IPS-NIHi11 (cell line): Measurements from ENCODE around the gene FAS.

Experiments
- DNase-seq: peaks from one replicate; pipeline ENCODE4 v3.0.0; 2012; ENCODE audit warnings: mixed read lengths, low spot score

FAS gene

GRCh38 chr10:88990384-88991160, at the start of gene FAS:
Gene FAS, plus strand, starts transcription at chr10:88990798. Its CDS starts 79 bp downstream, at chr10:88990877.
- DNase-seq, result peak; percentile 72

- DNase-seq, result no peak
These were observed 49.6 kb upstream of the FAS start for GRCh38 chr10:88941026-88941425.

- no peak for DNase-seq
These were observed 46.8 kb upstream of the FAS start for GRCh38 chr10:88943778-88944177.

GRCh38 chr10:88944813-88945212, 45.8 kb upstream of the FAS start:
- no peak for DNase-seq

GRCh38 chr10:88946200-88946599, 44.4 kb upstream of the FAS start:
- no peak for DNase-seq

GRCh38 chr10:88946965-88947590, 43.5 kb upstream of the FAS start:
- DNase-seq, result no peak

GRCh38 chr10:88949051-88949450, 41.5 kb upstream of the FAS start:
- no peak for DNase-seq

- DNase-seq, result no peak
These were observed 40.4 kb upstream of the FAS start for GRCh38 chr10:88949912-88950837.

GRCh38 chr10:88952647-88953111, 37.9 kb upstream of the FAS start, which contains the start of gene ACTA2:
Gene ACTA2, minus strand, starts transcription at chr10:88952773. Its CDS starts 3,843 bp downstream, at chr10:88948930.
- no peak for DNase-seq

- no peak for DNase-seq
These were observed 36.9 kb upstream of the FAS start for GRCh38 chr10:88953662-88954061.

GRCh38 chr10:88954458-88955083, 36.0 kb upstream of the FAS start:
- no peak for DNase-seq

- no peak for DNase-seq
These were observed 33.2 kb upstream of the FAS start for GRCh38 chr10:88957381-88957780.

GRCh38 chr10:88958721-88959120, 31.9 kb upstream of the FAS start:
- DNase-seq, result no peak

GRCh38 chr10:88960802-88961201, 29.8 kb upstream of the FAS start:
- no peak for DNase-seq

GRCh38 chr10:88961266-88961665, 29.3 kb upstream of the FAS start:
- no peak for DNase-seq

- DNase-seq, result no peak
These were observed 28.3 kb upstream of the FAS start for GRCh38 chr10:88962336-88962735.

GRCh38 chr10:88963318-88963717, 27.3 kb upstream of the FAS start:
- no peak for DNase-seq

GRCh38 chr10:88964360-88964759, 26.2 kb upstream of the FAS start:
- DNase-seq, result no peak

GRCh38 chr10:88964869-88965415, 25.7 kb upstream of the FAS start:
- no peak for DNase-seq

GRCh38 chr10:88966797-88967196, 23.8 kb upstream of the FAS start:
- no peak for DNase-seq

GRCh38 chr10:88968391-88968790, 22.2 kb upstream of the FAS start:
- no peak for DNase-seq
